ENCODE measurements around the gene ZNF124. TPM values are rescaled to one million over a fixed set of nuclear protein-coding genes. Genes with fewer than 3 reads are reported as not detected.
"Not testable (repeated sequence)": the region's sequence is repeated elsewhere in the genome, so short reads cannot be mapped to it uniquely, and the experiment has no call there.

Gene ZNF124
- total RNA-seq, 1 donor from 2014 or later, result 7.5 TPM

- ATAC-seq, result peak; percentile 74
These were observed 377 bp downstream of the ZNF124 start for GRCh38 chr1:247171443-247171842.

- no peak for ATAC-seq
These were observed 6.1 kb downstream of the ZNF124 start for GRCh38 chr1:247165674-247166073.

GRCh38 chr1:247164694-247165093 lies 7.1 kb downstream of the ZNF124 start:
- ATAC-seq, result no peak

DNA sequence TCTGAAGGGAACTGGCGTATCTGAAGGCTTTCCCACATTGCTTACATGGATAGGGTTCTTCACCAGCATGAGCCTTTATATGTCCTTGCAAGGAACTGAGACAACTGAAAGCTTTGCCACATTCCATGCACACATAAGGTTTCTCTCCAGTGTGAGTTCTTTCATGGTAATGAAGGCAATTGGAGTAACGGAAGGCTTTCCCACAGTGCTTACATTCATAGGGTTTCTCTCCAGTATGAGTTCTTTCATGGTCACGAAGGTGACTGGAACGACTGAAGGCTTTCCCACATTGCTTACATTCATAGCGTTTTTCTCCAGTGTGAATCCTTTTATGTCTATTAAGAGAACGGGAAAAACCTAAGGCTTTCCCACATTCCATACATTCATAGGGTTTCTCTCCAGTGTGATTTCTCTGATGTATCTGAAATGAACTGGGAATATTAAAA lies 15.0 kb downstream of the ZNF124 start:
- ATAC-seq, result no peak

DNA sequence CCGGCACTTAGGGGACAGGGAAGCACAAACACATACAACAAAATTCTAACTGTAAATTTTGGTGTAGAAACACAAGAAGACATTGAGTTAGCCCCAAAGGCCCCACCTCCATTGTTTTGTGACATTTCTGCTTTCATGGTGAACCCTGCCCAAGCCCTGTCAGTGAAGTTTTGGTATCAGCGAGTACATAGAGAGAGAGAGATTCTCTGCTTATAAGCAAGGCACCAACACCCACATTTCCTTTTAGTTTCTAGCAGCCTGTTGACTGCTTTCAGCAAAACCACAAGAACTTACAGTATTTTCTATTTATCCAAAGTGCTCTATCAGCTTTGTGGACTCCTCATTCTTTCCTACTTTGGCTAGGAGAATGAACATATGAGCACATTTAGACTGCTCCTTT lies 24.0 kb downstream of the ZNF124 start:
- ATAC-seq, result no peak

- not testable (repeated sequence) for ATAC-seq
These were observed 24.7 kb downstream of the ZNF124 start for GRCh38 chr1:247147120-247147519.

DNA sequence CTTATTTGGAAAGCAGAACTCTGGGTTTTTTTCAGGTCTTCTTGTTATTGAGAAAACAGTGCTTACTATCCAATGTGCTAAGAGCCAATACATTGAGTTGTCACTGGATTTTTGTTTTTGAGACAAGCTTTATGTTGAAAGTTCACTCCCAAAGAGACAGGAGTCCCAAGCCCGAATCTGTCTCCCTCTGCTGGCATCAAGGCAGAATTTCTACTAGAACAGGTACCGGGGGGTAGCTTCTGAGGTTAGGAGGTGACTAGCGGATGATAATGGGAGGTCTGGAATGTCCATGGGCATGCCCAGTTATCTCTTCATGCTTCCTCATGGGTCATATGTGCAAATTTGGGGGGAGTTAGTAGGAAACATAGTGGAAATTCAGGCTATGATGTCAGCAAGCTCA lies 25.1 kb downstream of the ZNF124 start:
- no peak for ATAC-seq

- ATAC-seq, result no peak
These were observed 26.5 kb downstream of the ZNF124 start for GRCh38 chr1:247145279-247145678.

GRCh38 chr1:247139557-247139956 lies 32.3 kb downstream of the ZNF124 start:
- ATAC-seq, result not testable (repeated sequence)

DNA sequence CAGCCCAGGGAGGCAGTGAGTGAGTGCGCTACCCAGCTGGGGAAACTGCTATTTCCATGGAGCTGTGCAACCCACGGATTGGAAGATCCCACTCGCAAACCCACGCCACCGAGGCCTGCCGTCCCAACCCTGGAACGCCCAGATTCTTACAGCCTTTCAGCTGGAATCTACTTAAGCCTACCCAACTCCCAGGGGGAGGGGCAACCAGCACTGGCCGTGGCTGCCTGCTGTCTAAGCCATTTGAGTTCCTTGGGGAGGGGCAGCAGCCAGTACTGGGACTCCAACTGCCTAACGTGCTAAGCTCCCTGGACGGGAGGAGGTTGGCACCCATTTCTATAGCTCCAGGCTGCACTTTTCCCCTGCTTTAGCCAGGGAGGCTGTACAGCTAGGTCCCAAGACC lies 40.6 kb downstream of the ZNF124 start:
- ATAC-seq, result no peak

DNA sequence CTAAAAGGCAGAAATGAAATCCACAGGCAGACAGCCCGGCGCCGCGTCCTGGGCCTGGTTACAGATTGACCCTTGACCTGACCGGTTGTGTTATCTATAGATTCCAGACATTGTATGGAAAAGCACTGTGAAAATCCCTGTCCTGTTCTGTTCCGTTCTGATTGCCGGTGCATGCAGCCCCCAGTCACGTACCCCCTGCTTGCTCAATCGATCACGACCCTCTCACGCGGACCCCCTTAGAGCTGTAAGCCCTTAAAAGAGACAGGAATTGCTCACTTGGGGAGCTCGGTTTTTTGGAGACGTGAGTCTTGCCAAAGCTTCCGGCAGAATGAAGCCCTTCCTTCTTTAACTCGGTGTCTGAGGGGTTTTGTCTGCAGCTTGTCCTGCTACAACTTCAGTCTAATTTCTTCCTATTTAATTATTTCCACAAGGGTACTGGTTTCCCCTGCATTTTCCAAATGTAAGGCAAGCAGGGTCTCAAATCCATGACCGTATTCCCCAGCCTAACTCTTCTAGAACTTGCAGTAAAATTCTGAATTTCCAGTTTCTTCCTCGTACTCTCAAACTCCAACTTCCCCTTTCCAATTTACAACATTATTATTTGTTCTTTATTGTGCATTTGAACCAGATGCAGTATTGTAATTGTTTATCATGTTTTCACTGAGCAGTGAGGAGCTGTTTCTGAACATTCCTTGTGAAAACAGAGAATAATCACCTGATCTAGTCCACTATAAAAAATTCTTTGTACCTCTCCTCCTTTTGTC lies 44.1 kb downstream of the ZNF124 start:
- ATAC-seq, result not testable (repeated sequence)

- peak; percentile 78 for ATAC-seq
These were observed 45.2 kb downstream of the ZNF124 start for GRCh38 chr1:247126601-247127000.

DNA sequence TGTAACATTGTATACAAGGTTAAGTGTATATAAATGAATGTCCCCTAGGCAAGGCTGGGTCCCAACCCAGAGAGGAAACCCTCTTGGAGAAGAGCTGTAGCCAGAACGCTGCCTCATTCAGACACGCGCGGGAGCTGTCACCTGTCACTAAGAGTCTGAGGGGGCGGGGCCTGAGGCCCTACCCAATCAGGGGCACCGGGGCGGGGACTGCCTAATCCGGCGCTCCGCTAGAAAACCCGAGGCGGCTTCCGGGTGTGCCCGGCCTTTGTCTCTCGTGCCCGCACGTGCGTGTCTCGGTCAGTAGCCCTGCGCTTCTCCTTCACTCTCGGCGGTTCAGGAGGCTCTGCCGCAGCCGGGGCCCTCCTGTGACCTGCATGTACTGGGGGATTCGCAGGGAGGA lies 45.7 kb downstream of the ZNF124 start:
- peak; percentile 100 for ATAC-seq

- no peak for ATAC-seq
These were observed 50.4 kb downstream of the ZNF124 start for GRCh38 chr1:247121382-247121781.

GRCh38 chr1:247120408-247120668 lies 51.5 kb downstream of the ZNF124 start:
- not testable (repeated sequence) for ATAC-seq

DNA sequence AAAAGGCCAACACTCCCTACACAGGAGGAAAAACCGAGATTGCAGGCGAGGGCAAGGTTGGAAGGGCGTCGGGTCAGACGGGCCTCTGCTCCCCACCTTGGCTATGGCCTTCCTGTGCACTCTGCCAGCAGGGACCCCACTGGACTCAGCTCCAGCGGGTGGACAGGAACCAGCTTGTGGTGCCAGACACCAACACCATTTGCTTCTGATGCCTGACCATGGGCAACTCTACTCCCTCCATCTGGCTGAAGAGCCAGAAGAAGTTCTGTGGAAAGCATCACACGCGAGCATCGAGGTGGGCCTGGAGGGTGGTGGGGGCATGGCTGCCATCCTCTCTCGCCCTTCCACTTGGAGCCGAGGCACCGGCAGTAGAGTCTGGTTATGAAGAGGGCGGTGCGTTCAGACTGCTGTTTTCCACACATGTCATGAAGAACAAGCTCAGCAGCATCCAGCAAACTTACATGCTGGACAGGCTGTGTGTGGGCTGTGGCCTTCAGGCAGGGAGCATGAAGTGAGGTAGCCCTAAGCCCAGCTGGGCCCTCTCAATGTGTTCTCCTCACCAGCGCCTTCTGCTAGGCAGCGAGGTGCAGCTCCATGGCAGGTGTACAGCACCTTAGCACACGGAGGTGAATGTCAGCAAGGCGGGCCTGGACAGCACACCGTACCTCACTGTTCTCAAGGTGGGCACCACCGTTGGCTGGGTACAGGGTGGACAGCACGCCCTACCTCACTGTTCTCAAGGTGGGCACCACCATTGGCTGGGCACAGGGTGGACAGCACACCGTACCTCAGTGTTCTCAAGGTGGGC lies 52.0 kb downstream of the ZNF124 start:
- no peak for ATAC-seq

DNA sequence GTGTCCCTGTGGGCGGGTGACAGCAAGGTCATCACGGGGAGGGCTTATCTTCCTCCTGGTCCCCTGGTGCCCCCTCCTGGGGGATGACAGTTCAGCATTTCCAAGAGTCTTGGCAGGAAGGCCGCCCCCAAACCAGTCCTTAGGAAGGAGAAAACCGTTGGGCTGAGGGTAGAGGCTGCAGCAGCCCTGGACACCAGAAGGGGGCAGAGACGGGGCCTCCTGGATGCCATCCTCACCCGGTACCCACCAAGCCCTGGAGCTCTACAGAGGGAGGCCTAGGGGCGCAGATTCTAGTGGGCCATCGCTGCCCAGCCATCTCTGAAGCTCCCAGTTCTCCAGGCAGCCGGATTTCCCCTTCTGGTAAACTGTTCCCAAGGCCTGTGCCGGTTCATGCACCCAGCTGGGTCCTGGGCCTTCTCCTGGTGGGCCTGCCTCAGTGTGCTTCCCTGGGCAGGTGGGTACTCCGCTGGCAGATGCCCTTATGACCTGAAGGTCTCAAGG lies 52.8 kb downstream of the ZNF124 start:
- no peak for ATAC-seq

GRCh38 chr1:247115545-247115944 lies 56.3 kb downstream of the ZNF124 start:
- ATAC-seq, result no peak

GRCh38 chr1:247115141-247115510 lies 56.7 kb downstream of the ZNF124 start:
- ATAC-seq, result no peak

- no peak for ATAC-seq
These were observed 57.3 kb downstream of the ZNF124 start for GRCh38 chr1:247114351-247115140.

- no peak for ATAC-seq
These were observed 58.0 kb downstream of the ZNF124 start for GRCh38 chr1:247113733-247114271.

DNA sequence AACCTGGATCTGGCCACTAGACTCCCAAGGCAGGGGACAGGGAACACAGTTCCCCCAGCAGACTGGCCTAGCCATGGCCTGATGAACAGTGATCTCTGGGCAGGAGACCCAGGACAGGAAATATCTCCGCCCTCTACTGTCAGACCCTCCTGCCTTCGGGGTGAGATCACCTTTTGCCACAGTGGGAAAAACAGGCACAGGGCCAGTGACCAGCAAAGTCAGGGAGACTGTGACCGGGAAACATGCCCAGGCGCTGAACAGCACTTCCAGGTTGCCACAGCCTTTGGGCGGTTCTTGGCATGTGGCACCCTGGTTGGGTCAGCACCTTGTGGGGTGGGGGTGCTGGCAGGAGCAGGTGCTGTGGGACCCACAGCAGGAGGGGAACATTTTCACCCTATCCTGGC lies 58.7 kb downstream of the ZNF124 start:
- peak; percentile 7 for ATAC-seq

DNA sequence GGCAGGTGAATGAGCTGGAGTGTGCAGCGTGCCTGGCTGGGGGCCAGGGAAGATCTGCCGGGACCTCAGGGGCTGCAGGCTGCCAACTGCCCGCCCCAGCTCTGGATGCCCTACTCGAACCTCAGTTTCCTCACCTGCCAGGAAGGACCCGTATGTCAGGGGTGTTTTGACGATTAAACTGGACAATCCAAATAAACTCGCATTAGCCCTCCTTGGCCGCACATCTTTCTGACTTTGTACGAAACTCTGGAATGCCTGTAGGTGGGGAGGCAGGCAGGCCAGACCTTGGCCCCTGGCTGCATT lies 59.4 kb downstream of the ZNF124 start:
- no peak for ATAC-seq

Data from esophagus mucosa (tissue), 1 donor.